GM12891 (cell line): ENCODE results near the gene PPP1R26.

Source experiments
- POLR2A ChIP-seq: IDR thresholded peaks from 2 replicates; pipeline ENCODE4 v1.6.1; 2011; ENCODE audit warnings: low read depth, low read length, control low read depth
- POLR2AphosphoS5 ChIP-seq: IDR thresholded peaks from 2 replicates; pipeline ENCODE4 v1.6.1; 2011; ENCODE audit warnings: low read depth, low read length, control low read depth
- POU2F2 ChIP-seq: IDR thresholded peaks from 2 replicates; pipeline ENCODE4 v1.6.1; 2011; ENCODE audit warnings: low read depth, mild to moderate bottlenecking, control low read depth, low read length, moderate library complexity
- TAF1 ChIP-seq: IDR thresholded peaks from 2 replicates; pipeline ENCODE4 v1.6.1; 2011; ENCODE audit warnings: low read depth, low read length, control low read depth

GRCh38 chr9:135522931-135523330 lies 43.3 kb downstream of the PPP1R26 start:
- TF ChIP-seq POLR2AphosphoS5 (no peak), POLR2A (no peak), TAF1 (no peak), POU2F2 (no peak)
